GM18519 (cell line): Measurements from ENCODE around the gene RPL7A.
"Not testable (repeated sequence)": the region's sequence is repeated elsewhere in the genome, so short reads cannot be mapped to it uniquely, and the experiment has no call there.

Experiments
- ATAC-seq: cut with Tn5 transposase; IDR thresholded peaks from one replicate; pipeline ENCODE4 v1.9.1; 2021; ENCODE audit warnings: mild to moderate bottlenecking, moderate library complexity; ENCODE audit not compliant: unreplicated experiment, low FRiP score

Gene RPL7A

DNA sequence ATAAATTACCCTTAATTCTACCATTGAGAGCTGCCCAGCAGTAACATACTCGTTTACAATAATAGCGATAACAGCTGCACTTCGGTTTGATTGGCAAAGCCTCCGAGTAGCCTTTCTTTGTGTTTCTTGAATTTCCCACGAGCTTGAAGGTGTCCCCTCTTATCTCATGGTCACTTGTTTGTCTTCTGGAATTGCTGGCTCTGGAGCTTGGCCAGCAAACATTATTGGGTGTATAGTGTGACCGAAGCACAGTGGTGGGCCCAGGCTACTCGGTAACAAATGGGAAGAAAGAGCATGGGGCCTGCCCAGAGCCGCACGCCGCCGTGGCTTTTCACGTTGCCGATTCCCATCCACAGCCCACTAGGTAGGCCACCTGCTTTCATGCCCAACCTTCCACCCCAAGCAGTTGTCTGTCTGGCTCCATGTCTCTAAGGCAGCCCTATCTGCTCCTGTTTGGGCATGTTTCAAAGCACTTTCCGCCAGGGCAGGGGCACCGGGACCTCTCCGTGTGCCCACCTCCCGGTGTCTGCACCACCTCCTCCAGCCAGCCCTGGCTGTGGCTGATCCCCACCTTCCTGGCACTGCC is 36.8 kb downstream of the RPL7A start:
- ATAC-seq = no peak

DNA sequence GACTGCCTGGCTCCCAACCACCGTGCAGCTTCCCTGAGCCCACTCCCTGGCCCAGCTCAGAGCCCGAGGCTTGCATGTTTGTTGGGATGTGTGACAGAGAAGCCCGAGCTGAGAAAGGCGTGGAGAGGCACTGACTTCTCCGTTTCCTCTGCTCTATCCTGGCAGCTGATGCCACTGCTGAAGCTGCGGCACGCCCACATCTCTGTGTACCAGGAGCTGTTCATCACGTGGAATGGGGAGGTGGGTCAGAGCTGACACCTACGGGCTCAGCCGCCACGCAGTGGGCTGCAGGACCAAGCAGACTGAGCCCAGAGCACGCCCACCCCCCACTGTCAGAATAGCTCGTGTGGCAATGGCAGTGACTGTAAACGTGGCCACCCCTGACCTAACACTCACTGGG is 37.4 kb downstream of the RPL7A start:
- no peak for ATAC-seq

DNA sequence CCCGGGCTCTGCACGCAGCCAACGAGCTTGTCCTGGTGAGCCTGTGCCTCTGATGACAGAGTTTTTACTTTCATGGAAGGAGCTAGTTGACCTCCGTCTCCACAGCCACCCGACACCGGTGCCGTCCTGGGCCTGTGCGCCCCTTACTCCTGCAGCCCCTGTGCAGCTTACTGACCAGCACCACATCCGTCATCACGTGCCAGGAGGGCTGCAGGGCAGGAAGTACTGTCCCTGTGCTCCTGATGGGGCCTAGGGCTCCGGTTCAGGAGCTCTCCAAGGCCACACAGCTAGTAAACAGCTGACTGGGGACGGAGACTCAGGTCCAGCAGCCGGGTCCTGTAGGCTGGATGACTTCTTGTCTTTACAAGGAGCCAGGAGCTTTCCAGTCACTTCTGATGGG is 38.3 kb downstream of the RPL7A start:
- no peak for ATAC-seq

DNA sequence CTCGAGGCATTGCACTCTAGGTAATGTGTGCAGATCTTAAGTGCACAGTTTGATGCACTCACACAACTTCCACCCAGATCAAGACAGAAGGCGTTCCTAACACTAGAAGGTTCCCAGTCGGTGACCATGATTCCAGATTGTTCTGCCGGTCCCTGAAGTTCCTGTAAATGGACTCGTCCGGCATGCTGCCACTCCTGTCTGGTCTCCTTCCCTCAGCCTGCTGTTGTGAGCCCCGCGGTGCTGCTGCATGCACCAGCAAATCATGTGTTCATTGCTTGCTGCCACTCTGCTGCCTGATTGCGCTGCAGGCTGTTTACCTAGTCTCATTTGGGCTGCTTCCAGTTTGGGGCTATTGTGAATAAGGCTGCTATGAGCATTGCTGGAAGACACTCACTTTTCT is 39.7 kb downstream of the RPL7A start:
- ATAC-seq = no peak

DNA sequence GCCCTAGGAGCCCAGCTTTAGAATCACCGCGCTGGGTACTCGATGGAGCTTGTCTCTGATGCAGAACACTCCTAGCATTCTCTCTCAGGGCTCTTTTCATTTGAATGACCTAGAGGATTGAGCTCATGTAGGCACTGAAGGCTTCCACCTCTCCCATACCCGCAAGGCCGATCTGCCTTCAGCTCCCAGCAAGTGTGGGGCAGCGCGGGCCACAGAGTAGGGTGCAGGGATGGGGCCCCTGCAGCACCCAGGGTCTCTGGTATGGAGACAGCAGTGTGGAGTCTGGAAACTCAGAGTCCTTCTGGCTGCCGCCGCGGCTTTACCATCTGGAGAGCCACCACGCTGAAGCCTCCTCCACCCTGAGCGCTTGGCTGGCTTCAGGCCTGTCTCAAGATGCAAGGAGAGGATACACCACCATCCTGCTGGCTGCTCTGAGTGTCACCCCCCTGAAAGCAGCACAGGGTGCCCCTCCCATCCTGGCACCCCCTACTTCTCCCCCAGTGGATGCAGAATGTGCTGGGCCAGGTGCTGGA is 41.1 kb downstream of the RPL7A start:
- no peak for ATAC-seq

DNA sequence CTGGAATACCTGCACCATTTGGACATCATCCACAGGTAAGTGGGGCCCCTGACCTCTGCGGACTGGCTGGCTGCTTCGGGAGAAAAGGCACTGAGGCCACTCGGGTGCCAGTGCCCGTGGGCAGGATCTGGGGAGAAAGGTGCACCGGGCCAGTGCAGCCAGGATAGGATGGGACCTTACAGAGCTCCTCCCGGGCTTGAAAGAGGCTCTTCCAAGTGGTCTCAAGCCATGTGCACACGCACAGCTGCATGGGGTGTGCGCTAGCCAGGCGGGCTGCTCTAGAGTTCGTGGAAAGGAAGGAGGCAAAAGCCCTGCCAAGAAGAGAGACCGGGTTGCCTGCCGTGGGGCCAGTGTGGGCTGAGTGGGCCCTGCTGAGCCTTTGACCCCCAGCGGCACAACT is 41.5 kb downstream of the RPL7A start:
- ATAC-seq = no peak

DNA sequence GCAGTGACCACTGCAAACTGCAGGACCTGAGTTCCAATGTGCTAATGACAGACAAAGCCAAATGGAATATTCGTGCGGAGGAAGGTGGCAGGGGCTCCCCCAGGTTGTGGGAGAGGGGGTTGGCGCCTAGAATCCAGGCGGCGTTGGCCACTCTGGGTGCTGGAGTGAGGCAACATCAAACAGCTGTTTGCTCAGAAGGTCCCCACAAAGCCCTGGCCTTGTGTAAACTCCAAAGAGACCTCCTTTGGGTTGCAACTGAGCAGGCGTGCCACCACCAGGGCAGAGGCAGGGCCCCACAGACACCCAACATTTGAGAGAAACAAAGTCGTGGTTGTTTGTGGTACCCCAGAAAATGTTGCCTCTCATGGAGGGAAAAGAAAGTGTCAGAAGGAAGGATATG is 42.7 kb downstream of the RPL7A start:
- no peak for ATAC-seq

DNA sequence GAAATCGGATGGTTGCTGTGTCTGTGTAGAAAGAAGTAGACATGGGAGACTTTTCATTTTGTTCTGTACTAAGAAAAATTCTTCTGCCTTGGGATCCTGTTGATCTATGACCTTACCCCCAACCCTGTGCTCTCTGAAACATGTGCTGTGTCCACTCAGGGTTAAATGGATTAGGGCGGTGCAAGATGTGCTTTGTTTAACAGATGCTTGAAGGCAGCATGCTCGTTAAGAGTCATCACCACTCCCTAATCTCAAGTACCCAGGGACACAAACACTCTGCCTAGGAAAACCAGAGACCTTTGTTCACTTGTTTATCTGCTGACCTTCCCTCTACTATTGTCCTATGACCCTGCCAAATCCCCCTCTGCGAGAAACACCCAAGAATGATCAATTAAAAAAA is 43.4 kb downstream of the RPL7A start:
- not testable (repeated sequence) for ATAC-seq

DNA sequence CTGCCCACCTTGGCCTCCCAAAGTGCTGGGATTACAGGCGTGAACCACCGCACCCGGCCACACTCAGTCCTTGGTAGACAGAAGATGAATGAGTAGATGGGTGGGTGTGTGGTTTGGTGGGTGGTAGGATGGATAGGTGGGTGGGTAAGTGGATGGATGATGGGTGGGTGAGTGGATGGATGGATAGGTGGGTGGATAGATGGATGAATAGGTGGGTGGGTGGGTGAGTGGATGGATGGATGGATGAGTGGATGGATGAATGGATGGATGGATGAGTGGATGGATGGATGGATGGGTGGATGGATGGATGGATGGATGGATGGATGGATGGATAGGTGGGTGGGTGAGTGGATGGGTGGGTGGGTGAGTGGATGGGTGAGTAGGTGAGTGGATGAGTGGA is 44.3 kb downstream of the RPL7A start:
- ATAC-seq = not testable (repeated sequence)

DNA sequence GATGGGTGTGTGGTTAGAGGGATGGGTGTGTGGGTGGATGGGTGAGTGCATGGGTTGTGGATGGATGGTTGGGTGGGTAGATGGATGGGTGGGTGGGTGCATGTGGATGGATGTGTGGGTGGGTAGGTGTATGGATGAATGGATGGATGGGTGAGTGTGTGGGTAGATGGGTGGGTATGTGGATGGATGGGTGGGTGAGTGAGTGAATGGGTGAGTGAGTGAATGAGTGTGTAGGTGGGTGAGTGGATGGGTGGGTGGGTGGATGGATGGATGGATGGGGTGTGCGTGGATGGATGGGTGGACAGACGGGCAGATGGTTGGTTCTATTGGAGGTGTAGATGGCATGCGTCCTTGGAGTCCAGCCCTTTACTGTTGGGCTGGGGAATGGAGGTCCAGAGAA is 45.4 kb downstream of the RPL7A start:
- ATAC-seq = no peak

DNA sequence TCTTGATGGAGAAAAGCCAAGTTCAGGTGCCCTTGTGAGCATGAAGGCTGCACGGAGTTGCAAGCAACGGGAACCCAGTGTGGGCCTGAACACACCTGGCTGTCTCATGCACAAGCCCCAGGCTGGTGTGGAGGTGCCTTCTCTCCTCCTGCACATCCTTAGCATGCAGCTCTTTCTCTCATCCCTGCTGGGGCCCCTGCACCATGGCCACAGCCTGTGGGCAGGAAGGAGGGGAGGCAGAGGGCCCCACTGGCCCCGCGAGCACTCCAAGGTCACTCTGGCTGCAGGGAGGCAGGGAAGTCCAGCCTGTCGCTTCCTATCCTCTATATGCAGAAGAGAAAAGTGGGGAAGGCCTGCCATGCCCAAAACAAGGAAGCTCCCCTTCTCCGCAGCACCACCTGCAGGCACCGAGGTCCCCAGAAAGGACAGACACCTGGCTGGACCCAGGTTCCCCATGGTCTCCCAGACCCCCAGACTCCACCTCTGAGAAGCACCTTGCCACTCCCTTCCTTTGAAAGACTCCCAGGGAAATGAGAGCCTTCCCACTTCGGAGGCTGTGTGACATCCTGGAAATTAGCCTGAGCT is 46.8 kb downstream of the RPL7A start:
- no peak for ATAC-seq

DNA sequence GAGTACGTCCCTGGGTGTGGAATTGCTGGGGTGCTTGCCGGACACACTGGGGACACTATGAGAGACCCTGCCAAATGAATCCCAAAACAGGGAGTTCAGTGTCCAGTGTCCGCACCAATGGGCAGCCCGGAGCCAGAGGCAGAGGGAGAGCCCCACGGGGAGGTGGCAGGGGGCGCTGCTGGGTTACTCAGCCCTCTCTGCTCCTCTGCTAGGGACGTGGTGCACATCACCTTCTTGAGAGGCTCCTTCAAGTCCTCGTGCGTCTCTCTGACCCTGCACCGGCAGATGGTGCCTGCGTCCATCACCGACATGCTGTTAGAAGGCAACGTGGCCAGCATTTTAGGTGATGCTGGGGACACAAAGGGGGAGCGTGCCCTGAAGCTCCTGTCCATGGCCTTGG is 48.9 kb downstream of the RPL7A start:
- ATAC-seq = no peak

DNA sequence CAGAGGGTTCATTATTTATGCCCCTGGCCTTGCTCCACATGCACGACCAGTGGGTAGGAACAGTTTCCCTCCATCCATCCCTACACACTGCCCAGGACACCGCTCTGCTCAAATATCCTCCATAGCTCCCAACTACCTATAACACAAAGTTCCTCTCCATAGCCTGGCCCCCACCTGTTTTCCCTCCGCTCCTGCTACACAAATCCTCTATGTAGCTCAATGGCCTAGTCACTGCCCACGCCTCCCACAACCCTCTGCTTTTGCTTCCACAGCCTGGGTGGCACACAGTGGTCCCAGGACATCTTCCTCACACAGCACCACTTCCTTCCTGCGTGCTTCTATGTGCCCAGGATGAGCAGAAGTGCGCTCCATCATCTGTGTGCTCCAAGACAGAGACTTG is 49.4 kb downstream of the RPL7A start:
- ATAC-seq = no peak

DNA sequence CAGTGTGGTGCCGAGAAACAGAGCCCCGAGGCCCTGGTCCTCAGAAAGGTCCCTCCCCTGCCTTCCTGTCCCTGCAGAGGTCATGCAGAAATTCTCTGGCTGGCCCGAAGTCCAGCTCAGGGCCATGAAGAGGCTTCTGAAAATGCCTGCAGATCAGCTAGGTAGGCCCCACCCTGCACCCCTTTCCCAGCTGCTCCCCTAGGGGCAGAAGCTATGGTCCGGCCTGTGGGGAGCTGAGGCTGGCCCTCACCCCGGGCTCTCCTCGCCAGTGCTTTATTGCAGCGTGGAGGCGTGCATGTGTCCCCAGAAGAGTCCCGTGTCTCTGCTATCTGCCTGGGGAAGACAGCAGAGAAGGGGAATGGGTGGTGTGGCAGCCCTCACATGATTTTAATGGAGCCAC is 49.9 kb downstream of the RPL7A start:
- ATAC-seq = no peak

DNA sequence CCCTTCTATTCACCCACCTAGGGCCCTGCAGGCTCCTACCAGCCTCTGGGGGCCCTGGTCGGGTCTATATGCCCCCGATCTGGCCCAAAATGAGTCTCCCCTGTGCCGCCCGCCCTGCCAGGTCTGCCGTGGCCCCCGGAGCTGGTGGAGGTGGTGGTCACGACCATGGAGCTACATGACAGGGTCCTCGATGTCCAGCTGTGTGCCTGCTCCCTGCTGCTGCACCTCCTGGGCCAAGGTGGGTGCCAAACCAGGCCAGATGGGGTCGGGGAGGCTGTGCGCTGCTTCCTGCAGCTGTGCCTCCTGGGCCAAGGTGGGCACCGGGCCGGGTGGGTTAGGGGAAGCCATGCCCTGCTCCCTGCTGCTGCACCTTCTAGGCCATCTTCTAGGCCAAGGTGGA is 52.3 kb downstream of the RPL7A start:
- ATAC-seq = no peak
